Measurements from ENCODE around the gene FIZ1.

DNA sequence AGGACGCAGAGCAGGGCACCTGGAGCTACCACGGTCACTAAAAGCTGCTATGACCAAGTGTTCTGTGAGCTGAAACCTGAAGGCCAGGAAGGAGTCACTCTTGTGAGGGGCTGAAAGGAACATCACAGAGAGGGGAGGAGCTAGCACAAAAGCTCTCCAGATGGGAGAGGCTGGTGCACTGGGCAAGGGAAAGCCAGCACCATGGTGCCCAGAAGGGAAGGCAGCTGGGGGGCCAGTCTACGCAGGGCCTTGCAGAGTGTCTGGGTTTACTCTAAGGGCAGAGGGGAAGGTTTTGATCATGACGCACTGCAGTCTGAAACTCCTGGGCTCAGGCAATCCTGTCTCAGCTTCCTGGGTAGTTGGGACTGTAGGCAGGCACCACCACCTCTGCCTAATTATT is 37.4 kb upstream of the FIZ1 start:
- TF ChIP-seq, protein P1, sequence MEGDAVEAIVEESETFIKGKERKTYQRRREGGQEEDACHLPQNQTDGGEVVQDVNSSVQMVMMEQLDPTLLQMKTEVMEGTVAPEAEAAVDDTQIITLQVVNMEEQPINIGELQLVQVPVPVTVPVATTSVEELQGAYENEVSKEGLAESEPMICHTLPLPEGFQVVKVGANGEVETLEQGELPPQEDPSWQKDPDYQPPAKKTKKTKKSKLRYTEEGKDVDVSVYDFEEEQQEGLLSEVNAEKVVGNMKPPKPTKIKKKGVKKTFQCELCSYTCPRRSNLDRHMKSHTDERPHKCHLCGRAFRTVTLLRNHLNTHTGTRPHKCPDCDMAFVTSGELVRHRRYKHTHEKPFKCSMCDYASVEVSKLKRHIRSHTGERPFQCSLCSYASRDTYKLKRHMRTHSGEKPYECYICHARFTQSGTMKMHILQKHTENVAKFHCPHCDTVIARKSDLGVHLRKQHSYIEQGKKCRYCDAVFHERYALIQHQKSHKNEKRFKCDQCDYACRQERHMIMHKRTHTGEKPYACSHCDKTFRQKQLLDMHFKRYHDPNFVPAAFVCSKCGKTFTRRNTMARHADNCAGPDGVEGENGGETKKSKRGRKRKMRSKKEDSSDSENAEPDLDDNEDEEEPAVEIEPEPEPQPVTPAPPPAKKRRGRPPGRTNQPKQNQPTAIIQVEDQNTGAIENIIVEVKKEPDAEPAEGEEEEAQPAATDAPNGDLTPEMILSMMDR (tag by site-specific recombination; IDR thresholded peaks at IDR 0.05), result no peak
- no peak for TF ChIP-seq ZFP69B (tag by site-specific recombination; IDR thresholded peaks at IDR 0.05)

Measured in HEK293 (cell line).